Thoracic aorta (tissue), 2 donors: ENCODE data around the gene DNAAF3. TPM values are rescaled to one million over a fixed set of nuclear protein-coding genes. Genes with fewer than 3 reads are reported as not detected.

ENCODE experiments used
- ATAC-seq: fragments of 150-250 bp; one replicate; pipeline ENCODE4 v1.8.0; 2017; ENCODE audit warnings: low read depth; ENCODE audit not compliant: insufficient number of reproducible peaks, low FRiP score
- DNase-seq: peaks from one replicate; pipeline ENCODE4 v3.0.0-alpha.2; 2020; ENCODE audit warnings: low spot score
- H3K27ac ChIP-seq, 2 donors: fragments of 200-600 bp; sonication (generic); 1 replicate in 1 of 2; 2 replicates in 1 of 2; pipeline ENCODE4 v1.5.1; 2016; ENCODE audit warnings: mild to moderate bottlenecking in 2 of 2, moderate library complexity in 2 of 2
- H3K27me3 ChIP-seq: fragments of 200-600 bp; sonication (generic); replicated peaks from 2 replicates; pipeline ENCODE4 v1.6.0; 2016; ENCODE audit warnings: mild to moderate bottlenecking; ENCODE audit not compliant: insufficient read depth
- H3K36me3 ChIP-seq: fragments of 200-600 bp; sonication (generic); one replicate; pipeline ENCODE4 v1.5.1; 2016
- H3K4me1 ChIP-seq, 2 donors: fragments of 200-600 bp; sonication (generic); 1 replicate in 1 of 2; 2 replicates in 1 of 2; pipeline versions ENCODE4 v1.5.1 to v1.6.0; 2016; ENCODE audit warnings: low read depth in 2 of 2, mild to moderate bottlenecking in 1 of 2; ENCODE audit not compliant: control insufficient read depth in 1 of 2
- H3K4me3 ChIP-seq: fragments of 200-600 bp; sonication (generic); 2 replicates; pipeline ENCODE4 v1.5.1; 2016; ENCODE audit warnings: mild to moderate bottlenecking
- H3K9me3 ChIP-seq: fragments of 200-600 bp; sonication (generic); 2 replicates; pipeline ENCODE4 v1.5.1; 2016
- CTCF ChIP-seq: fragments of 200-600 bp; sonication (generic); IDR thresholded peaks from one replicate; pipeline ENCODE4 v1.5.1; 2019; ENCODE audit warnings: antibody characterized with exemption
- total RNA-seq, 2 donors: library from RNA; depleted of rRNA; stranded (reverse); fragments of >200 nt; gene quantifications; one replicate each; pipeline versions ENCODE4 v1.1.0 to v1.2.3, GENCODE V29; 2016

DNAAF3 gene
- total RNA-seq, 2 donors from 2014 or later: not detected

DNA sequence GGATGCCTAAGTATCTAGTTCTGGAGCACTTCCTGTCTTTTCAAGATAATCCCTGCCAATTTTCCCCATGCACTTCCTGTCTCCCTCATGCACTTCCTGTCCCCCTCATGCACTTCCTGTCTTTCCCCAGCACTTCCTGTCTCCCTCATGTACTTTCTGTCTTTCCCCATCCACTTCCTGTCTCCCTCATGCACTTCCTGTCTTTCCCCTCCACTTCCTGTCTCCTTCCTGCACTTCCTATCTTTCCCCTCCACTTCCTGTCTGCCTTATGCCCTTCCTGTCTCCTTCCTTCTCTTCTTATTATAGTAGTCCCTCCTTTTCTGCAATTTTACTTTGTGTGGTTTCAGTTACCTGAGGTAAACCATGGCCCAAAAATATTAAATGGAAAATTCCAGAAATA, 14.4 kb downstream of the DNAAF3 start:
- no peak for ATAC-seq
- H3K4me1 ChIP-seq: peaks cover 0 to 6% of the 10 kb centered on the region in 2 donors
- peaks cover 4% of the 10 kb centered on the region for H3K27me3 ChIP-seq
- H3K9me3 ChIP-seq: no peaks in the 10 kb centered on the region
- no peaks in the 10 kb centered on the region for H3K36me3 ChIP-seq
- H3K4me3 ChIP-seq: no peak overlapping the region
- no peak overlapping the region for H3K27ac ChIP-seq
- no peak for DNase-seq
- no peak for TF ChIP-seq CTCF

- Histone ChIP-seq H3K27ac (no peak within 1 kb of the TSS), H3K4me1 (no peaks in the 10 kb centered on the region), H3K27me3 (peaks cover 4% of the 10 kb centered on the region), H3K4me3 (no peak within 1 kb of the TSS), H3K36me3 (no peaks in the 10 kb centered on the region), H3K9me3 (no peaks in the 10 kb centered on the region)
- ATAC-seq: no peak
- DNase-seq: no peak
- no peak for TF ChIP-seq CTCF
These were observed 17.1 kb downstream of the DNAAF3 start, which contains the start of gene TNNT1 for GRCh38 chr19:55149078-55150003. Gene TNNT1, minus strand, starts transcription at chr19:55149206. Its CDS starts 2,049 bp downstream, at chr19:55147157.

DNA sequence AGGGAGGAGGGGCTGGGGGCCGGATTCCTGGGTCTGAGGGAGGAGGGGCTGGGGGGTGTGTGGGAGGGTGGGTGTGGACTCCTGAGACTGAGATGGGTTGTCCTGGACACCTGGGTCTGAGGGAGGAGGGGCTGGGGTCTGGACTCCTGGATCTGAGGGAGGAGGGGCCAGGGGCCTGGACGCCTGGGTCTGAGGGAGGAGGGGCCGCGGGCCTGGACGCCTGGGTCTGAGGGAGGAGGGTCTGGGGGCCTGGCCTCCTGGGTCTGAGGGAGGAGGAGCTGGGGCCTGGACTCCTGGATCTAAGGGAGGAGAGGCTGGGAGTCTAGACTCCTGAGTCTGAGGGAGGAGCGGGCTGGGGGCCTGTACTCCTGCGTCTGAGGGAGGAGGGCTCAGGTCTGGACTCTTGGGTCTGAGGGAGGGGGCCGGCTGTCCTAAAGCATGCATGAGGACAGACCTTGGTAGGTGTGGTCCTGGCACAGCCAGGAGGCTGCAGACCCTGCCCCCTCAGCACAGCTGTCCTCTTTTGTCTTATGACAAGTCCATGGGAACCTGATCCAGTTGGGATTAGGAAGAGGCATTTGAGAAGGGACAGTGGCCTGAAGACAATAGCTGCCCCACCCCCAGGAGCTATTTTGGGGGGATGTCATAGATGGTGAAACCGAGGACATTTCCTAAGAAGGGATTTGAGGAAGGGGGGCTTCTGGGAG, 18.7 kb downstream of the DNAAF3 start:
- Histone ChIP-seq H3K36me3 (no peaks in the 10 kb centered on the region), H3K9me3 (no peaks in the 10 kb centered on the region), H3K27ac (no peak overlapping the region), H3K27me3 (peaks cover 4% of the 10 kb centered on the region), H3K4me1 (no peaks in the 10 kb centered on the region), H3K4me3 (no peak overlapping the region)
- DNase-seq (no peak), ATAC-seq (no peak)
- no peak for TF ChIP-seq CTCF

- Histone ChIP-seq H3K4me1 (no peaks in the 10 kb centered on the region), H3K27ac (no peak overlapping the region), H3K27me3 (peaks cover 4% of the 10 kb centered on the region), H3K9me3 (no peaks in the 10 kb centered on the region), H3K36me3 (no peaks in the 10 kb centered on the region), H3K4me3 (no peak overlapping the region)
- no peak for ATAC-seq
- DNase-seq: no peak
- TF ChIP-seq CTCF: no peak
These were observed 19.6 kb downstream of the DNAAF3 start for GRCh38 chr19:55146705-55147273.
